Endodermal cell (in vitro differentiated cells): ENCODE results near the gene BRD3. TPM values are rescaled to one million over a fixed set of nuclear protein-coding genes. Genes with fewer than 3 reads are reported as not detected.

Source experiments
- DNase-seq: peaks from one replicate; pipeline ENCODE4 v3.0.0-alpha.2; 2017
- H3K27ac ChIP-seq: 2 replicates; pipeline ENCODE4 v1.5.1; 2013; ENCODE audit warnings: mild to moderate bottlenecking, low read depth, low read length, moderate library complexity
- H3K27me3 ChIP-seq: 2 replicates; pipeline ENCODE4 v1.6.1; 2013; ENCODE audit warnings: mild to moderate bottlenecking, low read length, moderate library complexity; ENCODE audit not compliant: insufficient read depth, control insufficient read depth, poor library complexity, severe bottlenecking
- H3K36me3 ChIP-seq: 2 replicates; pipeline ENCODE4 v1.7.0; 2013; ENCODE audit warnings: mild to moderate bottlenecking, low read length, moderate library complexity; ENCODE audit not compliant: control insufficient read depth, insufficient read depth
- H3K4me1 ChIP-seq: one replicate; pipeline ENCODE4 v1.7.0; 2013; ENCODE audit warnings: low read length; ENCODE audit not compliant: control insufficient read depth, insufficient read depth
- H3K4me3 ChIP-seq: 2 replicates; pipeline ENCODE4 v1.5.1; 2013; ENCODE audit warnings: mild to moderate bottlenecking, low read length, moderate library complexity
- H3K9ac ChIP-seq: 2 replicates; pipeline ENCODE4 v1.6.1; 2013; ENCODE audit warnings: mild to moderate bottlenecking, low read length, moderate library complexity; ENCODE audit not compliant: poor library complexity, severe bottlenecking; ENCODE audit errors: extremely low read depth
- H3K9me3 ChIP-seq: 2 replicates; pipeline ENCODE4 v1.6.1; 2013; ENCODE audit warnings: mild to moderate bottlenecking, low read length, moderate library complexity; ENCODE audit not compliant: control insufficient read depth
- H3K27ac Mint-ChIP-seq: 2 replicates; pipeline ENCODE4 v1.8.0; 2020; ENCODE audit warnings: mixed read lengths
- H3K27me3 Mint-ChIP-seq: 2 replicates; pipeline ENCODE4 v1.8.0; 2021; ENCODE audit warnings: mild to moderate bottlenecking, mixed read lengths; ENCODE audit not compliant: insufficient read depth
- H3K36me3 Mint-ChIP-seq: 2 replicates; pipeline ENCODE4 v1.8.0; 2020; ENCODE audit warnings: low read depth, mixed read lengths
- H3K4me1 Mint-ChIP-seq: 2 replicates; pipeline ENCODE4 v1.8.0; 2020; ENCODE audit warnings: mixed read lengths
- H3K4me3 Mint-ChIP-seq: 2 replicates; pipeline ENCODE4 v1.8.0; 2020; ENCODE audit warnings: mild to moderate bottlenecking, moderate library complexity, mixed read lengths
- H3K9me3 Mint-ChIP-seq: 2 replicates; pipeline ENCODE4 v1.8.0; 2020; ENCODE audit warnings: mild to moderate bottlenecking, mixed read lengths
- CTCF ChIP-seq: fragments of 200-600 bp; sonication (generic); conservative IDR thresholded peaks from 2 replicates; pipeline ENCODE4 v1.5.0; 2021; ENCODE audit warnings: antibody characterized with exemption, mild to moderate bottlenecking
- WGBS, 2 experiments: methylation state at CpG; one replicate each; pipeline versions ENCODE4 v1.1.5 to v1.1.7; 2013; ENCODE audit warnings: missing lambda C conversion rate in 2 of 2, mixed read lengths in 1 of 2; ENCODE audit not compliant: insufficient coverage in 1 of 2, insufficient read length in 1 of 2; 5-methylcytosine and 5-hydroxymethylcytosine counted together
- total RNA-seq, 2 donors: library from RNA; stranded (reverse); fragmentation: NEBNext Ultra II Directional in 1 of 2; extraction: Animal tissue kit (Norgen Biotek cat#: 25700) in 1 of 2; gene quantifications; 2 replicates in 1 of 2; 3 replicates in 1 of 2; pipeline ENCODE4 v1.2.1, GENCODE V29; 2021

The BRD3 gene
- total RNA-seq, 2 donors from 2014 or later, result 92.3 to 103 TPM

DNA sequence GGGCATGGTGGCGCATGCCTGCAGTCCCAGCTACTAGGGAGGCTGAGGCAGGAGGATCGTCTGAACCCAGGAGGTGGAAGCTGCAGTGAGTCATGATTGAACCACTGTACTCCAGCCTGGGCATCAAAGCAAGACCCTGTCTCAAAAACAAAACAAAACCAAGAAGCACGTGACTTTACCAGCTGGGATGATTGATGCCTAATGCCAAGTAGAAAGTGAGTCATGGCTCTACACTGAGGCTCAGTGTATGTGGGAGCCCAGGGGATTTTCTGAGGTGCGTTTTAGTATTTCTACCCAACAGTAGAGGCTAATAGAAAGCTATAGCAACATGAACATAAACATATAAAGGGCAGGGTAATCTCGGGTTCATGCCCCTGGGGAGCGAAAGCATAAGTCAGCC lies 56.4 kb downstream of the BRD3 start:
- no peak for TF ChIP-seq CTCF
- H3K9me3 Mint-ChIP-seq, result peaks cover 33% of the 10 kb centered on the region
- peaks cover 25% of the 10 kb centered on the region for H3K9me3 ChIP-seq
- H3K4me1 ChIP-seq, result no peaks in the 10 kb centered on the region
- H3K9ac ChIP-seq, result no peak overlapping the region
- H3K27me3 ChIP-seq, result no peaks in the 10 kb centered on the region
- H3K27ac Mint-ChIP-seq, result no peak overlapping the region
- H3K4me3 Mint-ChIP-seq, result no peak overlapping the region
- H3K36me3 Mint-ChIP-seq, result peaks cover 3% of the 10 kb centered on the region
- no peak overlapping the region for H3K27ac ChIP-seq
- no peaks in the 10 kb centered on the region for H3K36me3 ChIP-seq
- 91 to 96% methylated on average over 5 to 6 of the region's 6 CpGs for WGBS, 2 experiments
- H3K4me1 Mint-ChIP-seq, result no peaks in the 10 kb centered on the region
- no peaks in the 10 kb centered on the region for H3K27me3 Mint-ChIP-seq
- H3K4me3 ChIP-seq, result no peak overlapping the region
- DNase-seq, result no peak

DNA sequence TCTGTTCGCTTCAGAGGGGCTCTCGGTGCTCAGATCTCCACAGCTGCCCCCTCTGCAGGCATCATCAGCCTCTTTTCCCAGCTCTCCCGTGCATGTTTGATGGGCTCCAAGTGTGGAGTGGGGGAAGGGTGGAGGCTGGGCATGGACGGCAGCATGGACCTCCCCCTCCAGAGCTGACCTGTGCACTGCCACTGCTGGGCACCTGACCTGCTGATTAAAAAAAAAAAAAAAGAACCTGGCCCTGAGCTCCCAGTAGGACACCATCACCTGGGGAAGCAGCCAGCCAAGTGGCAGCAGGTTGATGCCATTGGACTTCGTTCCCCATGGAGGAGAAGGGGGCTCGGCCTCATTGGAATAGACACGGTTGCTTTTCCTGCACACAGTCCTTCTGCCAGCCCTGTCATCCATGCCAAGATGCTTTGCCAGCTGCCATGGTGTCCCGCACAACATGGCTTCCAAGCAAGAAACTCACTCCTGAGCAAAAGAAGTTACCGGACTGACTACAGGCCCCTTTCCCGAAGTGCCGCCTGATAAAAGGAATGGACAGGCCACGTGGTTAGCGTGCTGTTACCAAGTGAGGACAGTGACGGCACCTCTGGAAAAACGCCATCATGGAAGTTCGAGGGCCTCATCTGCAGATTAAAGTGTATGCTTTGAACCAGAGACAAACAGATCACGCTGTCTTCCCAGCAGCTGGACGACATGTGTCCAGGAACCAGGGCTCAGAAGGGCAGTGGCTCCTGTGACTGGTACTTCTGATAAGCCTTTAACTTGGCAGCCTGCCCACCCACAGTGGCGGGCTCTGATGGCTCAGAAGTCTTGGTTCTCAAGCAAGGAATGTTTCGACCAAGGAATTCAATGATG lies 57.3 kb downstream of the BRD3 start:
- peaks cover 28% of the 10 kb centered on the region for H3K9me3 Mint-ChIP-seq
- Histone ChIP-seq H3K27me3 (no peaks in the 10 kb centered on the region), H3K27ac (no peak overlapping the region), H3K36me3 (no peaks in the 10 kb centered on the region), H3K4me1 (no peaks in the 10 kb centered on the region), H3K9me3 (peaks cover 24% of the 10 kb centered on the region), H3K9ac (no peak overlapping the region), H3K4me3 (no peak overlapping the region)
- WGBS, 2 experiments, result 89 to 91% methylated on average over 16 to 20 of the region's 20 CpGs
- no peak overlapping the region for H3K27ac Mint-ChIP-seq
- TF ChIP-seq CTCF, result no peak
- H3K4me3 Mint-ChIP-seq, result no peak overlapping the region
- no peaks in the 10 kb centered on the region for H3K27me3 Mint-ChIP-seq
- no peak for DNase-seq
- H3K36me3 Mint-ChIP-seq, result peaks cover 3% of the 10 kb centered on the region
- no peaks in the 10 kb centered on the region for H3K4me1 Mint-ChIP-seq

DNA sequence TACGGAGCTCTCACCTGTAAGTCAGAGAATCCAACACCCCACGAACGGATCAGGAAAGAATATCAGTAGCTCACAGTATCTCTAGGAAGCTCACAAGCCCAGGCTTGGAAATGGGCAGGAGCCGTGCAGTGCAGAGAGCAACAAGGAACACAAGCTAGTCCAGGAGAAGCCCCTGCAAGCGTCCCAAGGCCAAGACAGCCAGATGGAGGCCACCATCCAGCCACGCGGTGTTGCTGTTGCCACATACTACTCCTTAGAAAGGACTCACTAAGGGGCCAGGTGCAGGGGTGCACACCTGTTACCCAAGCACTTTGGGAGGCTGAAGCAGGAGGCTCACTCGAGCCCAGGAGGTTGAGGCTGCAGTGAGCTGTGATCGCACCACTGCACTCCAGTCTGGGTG lies 60.3 kb downstream of the BRD3 start:
- Histone ChIP-seq H3K27ac (no peak overlapping the region), H3K9me3 (peaks cover 12% of the 10 kb centered on the region), H3K4me1 (no peaks in the 10 kb centered on the region), H3K4me3 (no peak overlapping the region), H3K9ac (no peak overlapping the region), H3K27me3 (no peaks in the 10 kb centered on the region), H3K36me3 (no peaks in the 10 kb centered on the region)
- no peak overlapping the region for H3K4me3 Mint-ChIP-seq
- H3K9me3 Mint-ChIP-seq, result peaks cover 16% of the 10 kb centered on the region
- no peak overlapping the region for H3K27ac Mint-ChIP-seq
- no peaks in the 10 kb centered on the region for H3K4me1 Mint-ChIP-seq
- WGBS, 2 experiments, result 90 to 96% methylated on average over 4 to 9 of the region's 9 CpGs
- no peaks in the 10 kb centered on the region for H3K36me3 Mint-ChIP-seq
- no peak for DNase-seq
- TF ChIP-seq CTCF, result no peak
- no peaks in the 10 kb centered on the region for H3K27me3 Mint-ChIP-seq
